ENCODE data around the gene TMEM171. TPM values are rescaled to one million over a fixed set of nuclear protein-coding genes. Genes with fewer than 3 reads are reported as not detected.

The TMEM171 gene
- total RNA-seq, 1 donor from 2014 or later, result not detected

DNA sequence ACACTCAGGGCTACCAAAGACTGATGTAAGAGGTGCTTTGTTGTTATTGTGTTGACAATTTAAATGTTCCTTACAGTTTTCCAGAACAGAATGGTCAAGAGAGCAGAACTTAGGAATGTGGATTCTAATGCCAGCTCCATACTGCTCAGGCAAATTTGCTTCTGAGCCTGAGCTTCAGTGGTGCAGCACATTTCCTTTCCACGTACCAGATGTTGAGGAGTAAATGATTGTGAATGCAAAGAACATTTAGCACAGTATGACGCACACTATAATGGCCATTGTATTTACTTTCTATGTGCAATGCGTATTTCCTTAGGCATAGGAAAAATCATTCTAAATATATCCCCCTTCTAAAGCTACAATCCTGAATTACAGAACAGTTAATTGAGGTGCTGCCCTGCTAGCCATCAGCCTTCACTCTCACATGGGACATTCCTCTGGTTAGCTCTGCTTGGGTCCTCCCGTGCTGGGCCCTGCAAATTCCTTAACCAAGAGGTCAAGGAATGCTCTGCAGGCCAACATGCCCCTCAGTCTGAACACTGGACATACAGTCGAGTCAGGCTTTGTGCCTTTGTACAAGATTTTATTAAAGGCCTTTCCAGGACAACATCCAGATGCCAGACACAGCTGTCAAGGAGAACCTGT lies 31.5 kb downstream of the TMEM171 start:
- Mint-ChIP-seq H3K36me3 (ENCODE audit: low read depth) (no peaks in the 10 kb centered on the region), H3K9me3 (no peaks in the 10 kb centered on the region), H3K4me1 (peaks cover 8% of the 10 kb centered on the region), H3K27ac (no peak overlapping the region), H3K4me3 (no peak overlapping the region), H3K27me3 (peaks cover 40% of the 10 kb centered on the region)
- no peak for DNase-seq
- no peak for ATAC-seq (ENCODE audit: low read depth)
- intact Hi-C loops (cut with micrococcal nuclease), result no loop called here
- ChIA-PET CTCF (no interaction called here), POLR2A (no interaction called here)
- TF ChIP-seq, protein P1, sequence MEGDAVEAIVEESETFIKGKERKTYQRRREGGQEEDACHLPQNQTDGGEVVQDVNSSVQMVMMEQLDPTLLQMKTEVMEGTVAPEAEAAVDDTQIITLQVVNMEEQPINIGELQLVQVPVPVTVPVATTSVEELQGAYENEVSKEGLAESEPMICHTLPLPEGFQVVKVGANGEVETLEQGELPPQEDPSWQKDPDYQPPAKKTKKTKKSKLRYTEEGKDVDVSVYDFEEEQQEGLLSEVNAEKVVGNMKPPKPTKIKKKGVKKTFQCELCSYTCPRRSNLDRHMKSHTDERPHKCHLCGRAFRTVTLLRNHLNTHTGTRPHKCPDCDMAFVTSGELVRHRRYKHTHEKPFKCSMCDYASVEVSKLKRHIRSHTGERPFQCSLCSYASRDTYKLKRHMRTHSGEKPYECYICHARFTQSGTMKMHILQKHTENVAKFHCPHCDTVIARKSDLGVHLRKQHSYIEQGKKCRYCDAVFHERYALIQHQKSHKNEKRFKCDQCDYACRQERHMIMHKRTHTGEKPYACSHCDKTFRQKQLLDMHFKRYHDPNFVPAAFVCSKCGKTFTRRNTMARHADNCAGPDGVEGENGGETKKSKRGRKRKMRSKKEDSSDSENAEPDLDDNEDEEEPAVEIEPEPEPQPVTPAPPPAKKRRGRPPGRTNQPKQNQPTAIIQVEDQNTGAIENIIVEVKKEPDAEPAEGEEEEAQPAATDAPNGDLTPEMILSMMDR (IDR thresholded peaks at IDR 0.05), result no peak

DNA sequence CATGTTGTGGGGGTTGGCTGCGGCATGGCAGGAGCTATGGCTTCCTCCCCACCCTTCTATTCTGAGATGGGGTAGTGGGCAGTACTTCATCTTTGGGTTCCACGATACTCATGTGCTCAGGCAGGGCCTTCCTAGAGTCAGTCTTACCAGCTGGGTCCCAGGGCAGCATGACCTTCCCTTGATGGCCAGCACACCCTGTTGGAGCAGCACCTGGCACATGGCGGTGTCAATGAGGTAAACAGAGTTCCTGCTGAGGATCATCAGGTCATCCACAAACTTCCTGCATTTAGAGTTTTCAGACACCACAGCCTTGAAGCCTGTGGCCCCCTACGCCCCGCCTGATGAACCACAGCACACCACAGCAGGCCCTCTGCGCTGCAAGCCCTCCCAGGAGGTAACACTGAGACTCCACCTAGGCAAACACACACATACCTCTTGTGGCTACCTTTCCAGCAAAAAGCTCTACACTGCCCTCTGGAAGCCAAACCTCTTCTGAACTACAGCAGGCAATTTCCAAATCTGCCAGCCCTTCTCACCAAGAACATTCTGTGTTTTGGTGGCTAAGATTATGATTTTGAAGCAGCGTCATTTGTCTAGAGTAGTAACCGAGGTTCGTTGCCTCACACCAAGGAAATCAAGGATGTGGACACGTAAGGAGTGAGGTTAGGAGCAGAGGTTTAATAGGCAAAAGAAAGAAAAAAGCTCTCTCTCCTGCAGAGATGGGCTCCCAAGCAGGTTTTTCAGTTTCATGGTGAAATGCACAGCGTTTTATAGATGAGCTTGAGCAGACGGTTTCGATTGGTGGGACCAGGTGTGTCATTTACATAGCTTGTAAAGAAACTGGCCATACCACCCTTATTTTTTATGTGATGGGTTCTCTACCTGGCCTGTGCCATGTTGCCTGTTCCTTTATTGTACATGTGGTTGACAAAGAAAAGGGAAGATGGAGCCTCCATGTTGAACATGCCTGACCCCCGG lies 32.3 kb downstream of the TMEM171 start:
- Mint-ChIP-seq H3K27ac (no peak overlapping the region), H3K4me1 (peaks cover 8% of the 10 kb centered on the region), H3K36me3 (ENCODE audit: low read depth) (no peaks in the 10 kb centered on the region), H3K4me3 (no peak overlapping the region), H3K27me3 (peaks cover 45% of the 10 kb centered on the region), H3K9me3 (no peaks in the 10 kb centered on the region)
- POLR2A ChIA-PET, result no interaction called here
- TF ChIP-seq, protein P1 (IDR thresholded peaks at IDR 0.05), result no peak
- CTCF ChIA-PET, result no interaction called here
- ATAC-seq (ENCODE audit: low read depth), result no peak
- no peak for DNase-seq
- intact Hi-C loops (cut with micrococcal nuclease), result no loop called here

DNA sequence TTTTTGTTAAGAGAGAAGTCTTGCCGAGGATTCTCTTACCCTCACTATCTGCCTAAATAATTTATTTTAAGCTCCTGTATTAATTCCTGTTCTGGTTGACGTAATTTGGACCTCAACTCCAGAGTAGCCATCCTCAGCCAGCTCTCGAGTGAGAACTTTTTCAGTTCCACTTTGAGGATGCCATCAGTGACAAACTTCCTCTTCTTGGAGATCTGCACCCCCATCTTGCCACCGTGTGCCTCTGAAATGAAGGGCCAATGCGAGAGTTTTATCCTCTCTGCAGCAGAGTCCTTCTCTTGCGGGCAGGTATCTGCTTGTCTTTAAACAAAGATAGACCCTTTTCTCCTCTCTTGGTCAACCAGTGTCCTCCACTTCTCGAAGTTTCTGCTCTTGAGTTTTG lies 33.1 kb downstream of the TMEM171 start:
- DNase-seq, result no peak
- no peak for ATAC-seq (ENCODE audit: low read depth)
- intact Hi-C loops (cut with micrococcal nuclease), result no loop called here
- H3K4me3 Mint-ChIP-seq, result no peak overlapping the region
- H3K36me3 Mint-ChIP-seq (ENCODE audit: low read depth), result no peaks in the 10 kb centered on the region
- peaks cover 8% of the 10 kb centered on the region for H3K4me1 Mint-ChIP-seq
- peaks cover 49% of the 10 kb centered on the region for H3K27me3 Mint-ChIP-seq
- H3K9me3 Mint-ChIP-seq, result no peaks in the 10 kb centered on the region
- ChIA-PET POLR2A (no interaction called here), CTCF (no interaction called here)
- TF ChIP-seq, protein P1 (IDR thresholded peaks at IDR 0.05), result no peak
- no peak overlapping the region for H3K27ac Mint-ChIP-seq

DNA sequence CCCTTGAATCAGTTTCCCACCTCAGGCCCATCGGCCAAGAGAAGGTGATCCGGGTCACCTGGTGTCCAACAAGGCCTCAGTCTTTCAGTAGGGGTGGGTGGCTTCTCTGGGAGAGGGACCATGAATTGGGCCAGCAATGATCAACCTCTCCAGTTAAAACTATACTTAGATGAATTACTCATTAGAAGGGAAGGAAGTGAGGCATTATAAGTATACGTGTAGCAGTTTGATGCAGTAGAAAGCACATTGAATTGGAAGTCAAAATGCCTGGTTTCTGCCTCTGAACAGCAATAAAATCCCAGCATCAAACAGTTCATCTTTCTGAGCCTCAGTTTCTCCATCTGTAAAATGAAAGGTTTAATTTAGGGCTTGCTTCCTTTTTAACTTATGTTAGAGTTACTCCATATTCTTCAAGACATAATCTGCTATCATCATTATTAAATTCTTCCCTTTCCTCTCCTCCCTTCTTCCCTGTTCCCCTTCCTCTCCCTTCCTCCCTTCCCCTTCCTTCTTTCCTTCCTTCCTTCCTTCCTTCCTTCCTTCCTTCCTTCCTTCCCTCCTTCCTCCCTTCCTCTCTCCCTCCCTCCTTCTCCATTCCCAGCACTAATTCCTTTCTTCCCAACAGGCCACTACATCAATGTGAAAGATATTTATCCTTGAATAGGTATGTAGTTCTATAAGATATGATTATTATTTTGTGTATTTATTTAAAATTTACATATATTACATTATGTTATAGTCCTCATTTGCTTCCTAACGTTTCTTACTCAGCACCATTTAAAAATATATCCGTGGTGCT lies 34.0 kb downstream of the TMEM171 start:
- H3K27ac Mint-ChIP-seq, result no peak overlapping the region

More for the DNA sequence above, 34.0 kb downstream of the TMEM171 start:
- CTCF ChIA-PET, result no interaction called here
- TF ChIP-seq, protein P1 (IDR thresholded peaks at IDR 0.05), result no peak
- Mint-ChIP-seq H3K9me3 (no peaks in the 10 kb centered on the region), H3K27me3 (peaks cover 52% of the 10 kb centered on the region), H3K4me3 (no peak overlapping the region), H3K36me3 (ENCODE audit: low read depth) (no peaks in the 10 kb centered on the region), H3K4me1 (peaks cover 10% of the 10 kb centered on the region)
- POLR2A ChIA-PET, result no interaction called here
- intact Hi-C loops (cut with micrococcal nuclease), result no loop called here
- ATAC-seq (ENCODE audit: low read depth) (no peak), DNase-seq (no peak)
